CD14-positive monocyte (primary cell): ENCODE data around the gene AFAP1L1. TPM values are rescaled to one million over a fixed set of nuclear protein-coding genes. Genes with fewer than 3 reads are reported as not detected.

Experiments used
- DNase-seq, 3 donors: peaks; one replicate each; pipeline ENCODE4 v3.0.0-alpha.2; 2011 to 2022
- H2AFZ ChIP-seq: 2 replicates; pipeline ENCODE4 v1.6.0; 2012; ENCODE audit warnings: mild to moderate bottlenecking, low read depth, low read length, inconsistent platforms; ENCODE audit not compliant: insufficient read depth, poor library complexity, severe bottlenecking
- H3K27ac ChIP-seq, 2 donors: 1 replicate in 1 of 2; 2 replicates in 1 of 2; pipeline ENCODE4 v1.5.1; 2012 to 2013; ENCODE audit warnings: low read length in 2 of 2, control low read depth in 1 of 2, inconsistent platforms in 1 of 2, low read depth in 1 of 2, mild to moderate bottlenecking in 1 of 2
- H3K27me3 ChIP-seq, 2 donors: one replicate each; pipeline versions ENCODE4 v1.6.0 to v1.6.1; 2011 to 2013; ENCODE audit warnings: low read length in 2 of 2; ENCODE audit not compliant: control insufficient read depth in 2 of 2, insufficient read depth in 2 of 2
- H3K36me3 ChIP-seq, 2 donors: replicated peaks in 1 of 2; 1 replicate in 1 of 2; 2 replicates in 1 of 2; pipeline versions ENCODE4 v1.5.1 to v1.6.1; 2012 to 2013; ENCODE audit warnings: low read length in 2 of 2, control low read depth in 1 of 2, inconsistent platforms in 1 of 2, mild to moderate bottlenecking in 1 of 2; ENCODE audit not compliant: insufficient read depth in 2 of 2, control insufficient read depth in 1 of 2
- H3K4me1 ChIP-seq, 2 donors: 1 replicate in 1 of 2; 2 replicates in 1 of 2; pipeline versions ENCODE4 v1.5.1 to v1.6.1; 2012 to 2013; ENCODE audit warnings: low read length in 2 of 2, control low read depth in 1 of 2, inconsistent platforms in 1 of 2, mild to moderate bottlenecking in 1 of 2, moderate library complexity in 1 of 2; ENCODE audit not compliant: insufficient read depth in 2 of 2, control insufficient read depth in 1 of 2
- H3K4me2 ChIP-seq: replicated peaks from 2 replicates; pipeline ENCODE3; 2012; ENCODE audit warnings: low read length, moderate library complexity, mild to moderate bottlenecking; ENCODE audit not compliant: poor library complexity, severe bottlenecking; ENCODE audit errors: extremely low read depth
- H3K4me3 ChIP-seq, 3 experiments: fragments of 200-600 bp in 1 of 3; sonication (generic) in 1 of 3; replicated peaks in 1 of 3; 1 replicate in 2 of 3; 2 replicates in 1 of 3; pipeline ENCODE4 v1.5.1; 2011 to 2013; ENCODE audit warnings: low read length in 3 of 3, mild to moderate bottlenecking in 3 of 3, control low read depth in 2 of 3, low read depth in 2 of 3, inconsistent platforms in 1 of 3, moderate library complexity in 1 of 3
- H3K79me2 ChIP-seq: 2 replicates; pipeline ENCODE4 v1.6.0; 2012; ENCODE audit warnings: mild to moderate bottlenecking, control low read depth, inconsistent platforms, low read length, moderate library complexity; ENCODE audit not compliant: insufficient read depth
- H3K9ac ChIP-seq: 2 replicates; pipeline ENCODE4 v1.6.0; 2017; ENCODE audit warnings: low read length, mild to moderate bottlenecking; ENCODE audit not compliant: insufficient read depth, poor library complexity, severe bottlenecking
- H3K9me3 ChIP-seq, 2 donors: replicated peaks in 1 of 2; 1 replicate in 1 of 2; 2 replicates in 1 of 2; pipeline versions ENCODE4 v1.5.1 to v1.6.1; 2012 to 2013; ENCODE audit warnings: low read length in 2 of 2, control low read depth in 1 of 2; ENCODE audit not compliant: control insufficient read depth in 1 of 2, insufficient read depth in 1 of 2
- H4K20me1 ChIP-seq: 2 replicates; pipeline ENCODE4 v1.6.0; 2012; ENCODE audit warnings: mild to moderate bottlenecking, low read length, control low read depth, moderate library complexity; ENCODE audit not compliant: insufficient read depth
- H3K27ac Mint-ChIP-seq, 7 donors: one replicate each; pipeline ENCODE4 v1.8.0; 2020; ENCODE audit warnings: mild to moderate bottlenecking in 7 of 7, mixed read lengths in 7 of 7, moderate library complexity in 6 of 7, inconsistent platforms in 2 of 7
- H3K27me3 Mint-ChIP-seq, 3 donors: one replicate each; pipeline ENCODE4 v1.8.0; 2021 to 2022; ENCODE audit warnings: low read depth in 3 of 3, mild to moderate bottlenecking in 3 of 3, mixed read lengths in 3 of 3, moderate library complexity in 3 of 3, inconsistent platforms in 1 of 3
- H3K36me3 Mint-ChIP-seq, 2 donors: one replicate each; pipeline ENCODE4 v1.8.0; 2020; ENCODE audit warnings: mixed read lengths in 2 of 2, inconsistent platforms in 1 of 2, mild to moderate bottlenecking in 1 of 2
- H3K4me1 Mint-ChIP-seq: one replicate; pipeline ENCODE4 v1.8.0; 2020; ENCODE audit warnings: mild to moderate bottlenecking, mixed read lengths
- H3K4me3 Mint-ChIP-seq, 2 donors: one replicate each; pipeline ENCODE4 v1.8.0; 2020; ENCODE audit warnings: mild to moderate bottlenecking in 2 of 2, mixed read lengths in 2 of 2, moderate library complexity in 1 of 2
- H3K9me3 Mint-ChIP-seq, 7 donors: one replicate each; pipeline ENCODE4 v1.8.0; 2020 to 2022; ENCODE audit warnings: mixed read lengths in 7 of 7, mild to moderate bottlenecking in 6 of 7, moderate library complexity in 6 of 7, inconsistent platforms in 2 of 7
- CTCF ChIP-seq: fragments of 200-600 bp; IDR thresholded peaks from one replicate; pipeline ENCODE4 v1.8.0; 2022; ENCODE audit warnings: antibody characterized with exemption, mild to moderate bottlenecking
- WGBS: methylation state at CpG from one replicate; pipeline ENCODE4 v1.1.5; 2013; ENCODE audit warnings: missing lambda C conversion rate; ENCODE audit not compliant: insufficient coverage; 5-methylcytosine and 5-hydroxymethylcytosine counted together
- intact Hi-C, 2 donors: fragments of 100-400 bp; cut with micrococcal nuclease; formaldehyde crosslinking; loops; one replicate each; pipeline versions ENCODE4 v1.15.0 to v1.15.1; 2023
- polyA plus RNA-seq, 3 donors: library from polyadenylated mRNA; depleted of rRNA in 1 of 3; unstranded in 2 of 3; stranded (reverse) in 1 of 3; fragments of 300-500 nt in 2 of 3; fragments of >200 nt in 1 of 3; fragmentation: Illumina TruSeq in 2 of 3; gene quantifications; 1 replicate in 2 of 3; 2 replicates in 1 of 3; pipeline ENCODE4 v1.2.3, GENCODE V29; 2012 to 2021

Gene AFAP1L1
- polyA plus RNA-seq, 3 donors: not detected

GRCh38 chr5:149371296-149371962 is 99.8 kb downstream of the AFAP1L1 start:
- no peak overlapping the region for H3K9ac ChIP-seq
- 39% methylated on average over 7 of the region's 12 CpGs for WGBS
- no peak overlapping the region for H3K27ac ChIP-seq
- H3K27ac Mint-ChIP-seq: no peak overlapping the region
- DNase-seq: peak; percentile 32 to 58 (median 57)
- intact Hi-C loops: loop anchor here (2.0 to 5.0 kb wide), 2 partner anchors 54 to 57 kb away; no protein-coding TSS in a partner anchor
- no peaks in the 10 kb centered on the region for H4K20me1 ChIP-seq
- H3K27me3 Mint-ChIP-seq: peaks cover 0 to 5% (median 3%) of the 10 kb centered on the region in 3 donors
- H2AFZ ChIP-seq: no peak overlapping the region
- H3K9me3 ChIP-seq: no peaks in the 10 kb centered on the region
- peak; percentile 82 for TF ChIP-seq CTCF
- no peaks in the 10 kb centered on the region for H3K9me3 Mint-ChIP-seq
- H3K27me3 ChIP-seq: no peaks in the 10 kb centered on the region
- no peak overlapping the region for H3K4me2 ChIP-seq
- no peaks in the 10 kb centered on the region for H3K79me2 ChIP-seq
- no peak overlapping the region for H3K4me3 ChIP-seq
- H3K36me3 ChIP-seq: peaks cover 0 to 2% of the 10 kb centered on the region in 2 donors
- H3K36me3 Mint-ChIP-seq: peaks cover 6 to 10% of the 10 kb centered on the region in 2 donors
- H3K4me1 ChIP-seq: no peaks in the 10 kb centered on the region
- no peak overlapping the region for H3K4me3 Mint-ChIP-seq
- peaks cover 8% of the 10 kb centered on the region for H3K4me1 Mint-ChIP-seq

- H4K20me1 ChIP-seq: no peaks in the 10 kb centered on the region
- H3K79me2 ChIP-seq: no peaks in the 10 kb centered on the region
- H3K27me3 ChIP-seq: no peaks in the 10 kb centered on the region
- no peak overlapping the region for H3K4me2 ChIP-seq
- Mint-ChIP-seq H3K36me3 (peaks cover 6 to 10% of the 10 kb centered on the region in 2 donors), H3K4me3 (no peak overlapping the region), H3K27me3 (peaks cover 0 to 5% (median 3%) of the 10 kb centered on the region in 3 donors), H3K9me3 (no peaks in the 10 kb centered on the region), H3K27ac (no peak overlapping the region), H3K4me1 (peaks cover 6% of the 10 kb centered on the region)
- H3K36me3 ChIP-seq: peaks cover 0 to 2% of the 10 kb centered on the region in 2 donors
- intact Hi-C loops: loop anchor here in 1 of 2 donors (5.0 kb wide), 1 partner anchor 55 kb away; no protein-coding TSS in a partner anchor
- H3K9ac ChIP-seq: no peak overlapping the region
- DNase-seq: no peak
- no peaks in the 10 kb centered on the region for H3K4me1 ChIP-seq
- no peak overlapping the region for H2AFZ ChIP-seq
- H3K4me3 ChIP-seq: no peak overlapping the region
- no peaks in the 10 kb centered on the region for H3K9me3 ChIP-seq
- 97% methylated on average over 3 of the region's 4 CpGs for WGBS
- no peak for TF ChIP-seq CTCF
- H3K27ac ChIP-seq: no peak overlapping the region
Measured at GRCh38 chr5:149372076-149372795, 100.6 kb downstream of the AFAP1L1 start.
